Astrocyte (in vitro differentiated cells and primary cell): ENCODE results near the gene RAB31. TPM values are rescaled to one million over a fixed set of nuclear protein-coding genes. Genes with fewer than 3 reads are reported as not detected.

Experiments
- DNase-seq: peaks from one replicate; pipeline ENCODE4 v3.0.0-alpha.2; 2010; ENCODE audit warnings: low read depth
- FAIRE-seq: peaks from 2 replicates; lab custom pipeline; 2011; peaks lifted over from hg19 to GRCh38; lab: Jason Lieb, UNC
- H2AFZ ChIP-seq: 2 replicates; pipeline ENCODE4 v1.6.0; 2012; ENCODE audit warnings: low read depth, low read length, inconsistent platforms
- H3K27ac ChIP-seq: 2 replicates; pipeline ENCODE4 v1.5.1; 2011; ENCODE audit warnings: low read depth, low read length, inconsistent platforms
- H3K27me3 ChIP-seq: 2 replicates; pipeline ENCODE4 v1.6.0; 2011; ENCODE audit warnings: low read length, inconsistent platforms; ENCODE audit not compliant: insufficient read depth
- H3K36me3 ChIP-seq: 2 replicates; pipeline ENCODE4 v1.5.1; 2011; ENCODE audit warnings: low read length, inconsistent platforms; ENCODE audit not compliant: insufficient read depth
- H3K4me1 ChIP-seq: 2 replicates; pipeline ENCODE4 v1.5.1; 2011; ENCODE audit warnings: low read length, inconsistent platforms; ENCODE audit not compliant: insufficient read depth
- H3K4me2 ChIP-seq: 2 replicates; pipeline ENCODE4 v1.6.0; 2012; ENCODE audit warnings: low read length, inconsistent platforms
- H3K4me3 ChIP-seq: 2 replicates; pipeline ENCODE4 v1.5.1; 2011; ENCODE audit warnings: low read depth, mild to moderate bottlenecking, low read length, inconsistent platforms; ENCODE audit not compliant: insufficient read depth
- H3K79me2 ChIP-seq: 2 replicates; pipeline ENCODE4 v1.6.0; 2012; ENCODE audit warnings: mild to moderate bottlenecking, low read length, inconsistent platforms; ENCODE audit not compliant: insufficient read depth
- H3K9ac ChIP-seq: 2 replicates; pipeline ENCODE4 v1.6.0; 2012; ENCODE audit warnings: mild to moderate bottlenecking, low read length, inconsistent platforms
- H3K9me3 ChIP-seq: 2 replicates; pipeline ENCODE4 v1.5.1; 2012; ENCODE audit warnings: low read depth, mild to moderate bottlenecking, low read length, inconsistent platforms; ENCODE audit not compliant: insufficient read depth
- H4K20me1 ChIP-seq: 2 replicates; pipeline ENCODE4 v1.6.0; 2012; ENCODE audit warnings: low read length, inconsistent platforms; ENCODE audit not compliant: insufficient read depth
- H3K27ac Mint-ChIP-seq: one replicate; pipeline ENCODE4 v1.8.0; 2021; ENCODE audit warnings: mild to moderate bottlenecking, mixed read lengths; ENCODE audit not compliant: unreplicated experiment
- H3K27me3 Mint-ChIP-seq: one replicate; pipeline ENCODE4 v1.8.0; 2021; ENCODE audit warnings: low read depth, mixed read lengths; ENCODE audit not compliant: unreplicated experiment
- H3K36me3 Mint-ChIP-seq: one replicate; pipeline ENCODE4 v1.8.0; 2021; ENCODE audit warnings: low read depth, mixed read lengths; ENCODE audit not compliant: unreplicated experiment
- H3K4me1 Mint-ChIP-seq: one replicate; pipeline ENCODE4 v1.8.0; 2021; ENCODE audit warnings: low read depth, mixed read lengths; ENCODE audit not compliant: unreplicated experiment
- H3K4me3 Mint-ChIP-seq: one replicate; pipeline ENCODE4 v1.8.0; 2021; ENCODE audit warnings: mild to moderate bottlenecking, moderate library complexity, mixed read lengths; ENCODE audit not compliant: unreplicated experiment
- H3K9me3 Mint-ChIP-seq: one replicate; pipeline ENCODE4 v1.8.0; 2021; ENCODE audit warnings: mild to moderate bottlenecking, mixed read lengths; ENCODE audit not compliant: unreplicated experiment
- CTCF ChIP-seq: IDR thresholded peaks from 2 replicates; pipeline ENCODE4 v1.5.1; 2011; ENCODE audit warnings: low read depth, mild to moderate bottlenecking, inconsistent platforms, low read length, moderate library complexity; ENCODE audit not compliant: insufficient read depth
- EZH2 ChIP-seq: IDR thresholded peaks from 2 replicates; pipeline ENCODE4 v1.6.1; 2012; ENCODE audit warnings: mild to moderate bottlenecking, low read length, inconsistent platforms; ENCODE audit not compliant: insufficient read depth
- total RNA-seq: library from RNA; stranded (reverse); gene quantifications from 2 replicates; pipeline ENCODE4 v1.2.1, GENCODE V29; 2021

RAB31 gene
- total RNA-seq, 1 donor from 2014 or later, result 100 TPM

- H3K79me2 ChIP-seq, result peaks cover 28% of the 10 kb centered on the region
- H3K27ac Mint-ChIP-seq, result peak overlapping the region; percentile 83
- peak overlapping the region; percentile 7 for H2AFZ ChIP-seq
- H3K9me3 Mint-ChIP-seq, result no peaks in the 10 kb centered on the region
- H3K36me3 Mint-ChIP-seq, result peaks cover 6% of the 10 kb centered on the region
- peak overlapping the region; percentile 84 for H3K4me3 Mint-ChIP-seq
- peaks cover 35% of the 10 kb centered on the region for H3K4me1 ChIP-seq
- peaks cover 16% of the 10 kb centered on the region for H4K20me1 ChIP-seq
- no peaks in the 10 kb centered on the region for H3K36me3 ChIP-seq
- no peak for FAIRE-seq
- H3K27me3 Mint-ChIP-seq, result no peaks in the 10 kb centered on the region
- no peak overlapping the region for H3K4me3 ChIP-seq
- H3K27me3 ChIP-seq, result no peaks in the 10 kb centered on the region
- H3K4me1 Mint-ChIP-seq, result peaks cover 32% of the 10 kb centered on the region
- H3K9me3 ChIP-seq, result no peaks in the 10 kb centered on the region
- peak overlapping the region; percentile 12 for H3K4me2 ChIP-seq
- H3K27ac ChIP-seq, result no peak overlapping the region
- DNase-seq, result no peak
- no peak overlapping the region for H3K9ac ChIP-seq
- TF ChIP-seq EZH2 (no peak), CTCF (no peak)
Measured at GRCh38 chr18:9706081-9706935, 1.8 kb upstream of the RAB31 start.

- H3K9me3 ChIP-seq, result no peaks in the 10 kb centered on the region
- peaks cover 38% of the 10 kb centered on the region for H3K4me1 ChIP-seq
- H3K4me3 ChIP-seq, result peak overlapping the region; percentile 75
- Mint-ChIP-seq H3K36me3 (peaks cover 14% of the 10 kb centered on the region), H3K9me3 (no peaks in the 10 kb centered on the region), H3K27ac (peak overlapping the region; percentile 72), H3K4me3 (peak overlapping the region; percentile 84), H3K27me3 (no peaks in the 10 kb centered on the region), H3K4me1 (peaks cover 42% of the 10 kb centered on the region)
- no peak for FAIRE-seq
- no peak for DNase-seq
- no peaks in the 10 kb centered on the region for H3K27me3 ChIP-seq
- peak overlapping the region; percentile 82 for H2AFZ ChIP-seq
- H3K4me2 ChIP-seq, result peak overlapping the region; percentile 92
- H4K20me1 ChIP-seq, result peaks cover 27% of the 10 kb centered on the region
- H3K36me3 ChIP-seq, result no peaks in the 10 kb centered on the region
- H3K79me2 ChIP-seq, result peaks cover 40% of the 10 kb centered on the region
- peak overlapping the region; percentile 90 for H3K9ac ChIP-seq
- peak overlapping the region; percentile 86 for H3K27ac ChIP-seq
- TF ChIP-seq EZH2, result no peak
- no peak for TF ChIP-seq CTCF
Measured at GRCh38 chr18:9707381-9708056, 582 bp upstream of the RAB31 start.
